ENCODE results near the gene CNKSR2. TPM values are rescaled to one million over a fixed set of nuclear protein-coding genes. Genes with fewer than 3 reads are reported as not detected.
"Not testable (repeated sequence)": the region's sequence is repeated elsewhere in the genome, so short reads cannot be mapped to it uniquely, and the experiment has no call there.

The CNKSR2 gene
- total RNA-seq, 2 experiments from 2014 or later: 9.0 to 9.6 TPM

DNA sequence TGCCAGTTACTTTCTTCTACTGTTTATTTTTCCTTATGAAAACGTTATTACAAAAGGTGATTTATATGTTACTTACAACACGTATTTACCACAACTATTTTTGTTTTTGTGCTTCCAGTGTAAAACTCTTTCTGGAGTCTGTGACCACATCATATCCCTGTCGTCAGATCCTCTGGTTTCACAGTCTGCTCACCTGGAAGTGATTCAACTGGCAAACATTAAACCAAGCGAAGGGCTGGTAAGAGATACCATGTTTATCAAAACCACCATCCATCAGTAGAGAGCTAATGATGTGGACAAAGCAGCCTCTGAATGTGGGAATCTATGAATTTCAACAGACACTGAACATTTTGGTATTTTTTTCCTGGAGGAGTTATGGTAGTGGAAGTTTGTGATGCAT, 116.1 kb downstream of the CNKSR2 start:
- H3K27ac Mint-ChIP-seq: no peak overlapping the region
- no peaks in the 10 kb centered on the region for H3K27me3 Mint-ChIP-seq
- H3K9me3 Mint-ChIP-seq: no peaks in the 10 kb centered on the region
- H3K4me3 Mint-ChIP-seq: no peak overlapping the region
- H3K36me3 Mint-ChIP-seq: no peaks in the 10 kb centered on the region
- no peak for DNase-seq
- H3K4me1 Mint-ChIP-seq: no peaks in the 10 kb centered on the region

DNA sequence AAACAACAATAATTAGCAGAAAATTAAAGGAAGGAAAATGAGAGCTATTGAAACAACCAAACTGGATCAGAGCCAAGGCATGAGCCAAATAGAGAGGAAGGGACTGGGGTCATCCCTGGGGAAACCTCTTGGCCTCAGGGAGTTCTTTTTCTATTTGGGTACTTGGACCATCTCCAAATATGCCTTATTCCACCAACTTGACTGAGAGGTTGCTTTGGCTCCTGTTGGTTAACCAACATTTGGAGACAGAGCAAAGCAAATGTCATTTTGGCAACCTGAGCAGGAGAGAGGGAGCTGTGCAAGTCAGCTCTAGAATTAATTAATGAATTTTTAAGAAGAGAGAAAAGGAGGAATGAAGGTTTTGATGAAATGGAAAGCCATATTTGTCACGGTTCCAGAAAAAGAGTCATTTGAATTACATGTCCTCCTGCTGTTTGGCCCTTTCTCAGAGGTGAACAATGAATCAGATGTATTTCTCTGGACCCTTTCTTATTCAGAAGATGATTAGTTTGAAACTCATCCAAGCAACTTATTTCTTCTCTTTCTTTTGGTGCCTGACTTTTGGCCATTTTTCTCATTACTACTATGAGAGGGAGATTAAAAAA, 119.1 kb downstream of the CNKSR2 start:
- Mint-ChIP-seq H3K9me3 (no peaks in the 10 kb centered on the region), H3K4me1 (no peaks in the 10 kb centered on the region), H3K27ac (no peak overlapping the region), H3K36me3 (no peaks in the 10 kb centered on the region), H3K4me3 (no peak overlapping the region), H3K27me3 (no peaks in the 10 kb centered on the region)
- no peak for DNase-seq

DNA sequence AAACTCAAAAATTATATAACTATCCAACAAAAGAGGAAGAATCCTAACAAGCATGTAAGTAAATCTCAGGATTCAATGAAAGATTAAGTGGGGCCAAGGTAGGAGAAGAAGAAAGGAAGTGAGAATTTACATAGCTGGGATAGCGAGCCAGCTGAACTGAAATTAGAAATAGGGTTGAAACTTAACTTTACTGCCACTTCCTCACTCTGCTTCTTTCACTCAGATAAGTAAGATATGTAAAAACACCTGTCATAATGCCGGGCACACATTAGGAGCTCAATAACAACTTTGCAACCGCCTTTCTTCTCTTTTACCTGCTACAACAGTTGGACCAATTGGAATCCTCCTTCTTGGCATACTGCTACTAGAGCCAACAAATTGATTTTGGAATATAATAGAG, 129.4 kb downstream of the CNKSR2 start:
- Mint-ChIP-seq H3K27me3 (no peaks in the 10 kb centered on the region), H3K27ac (no peak overlapping the region), H3K36me3 (peaks cover 4% of the 10 kb centered on the region), H3K4me3 (no peak overlapping the region), H3K4me1 (peaks cover 4% of the 10 kb centered on the region), H3K9me3 (no peaks in the 10 kb centered on the region)
- DNase-seq: no peak

DNA sequence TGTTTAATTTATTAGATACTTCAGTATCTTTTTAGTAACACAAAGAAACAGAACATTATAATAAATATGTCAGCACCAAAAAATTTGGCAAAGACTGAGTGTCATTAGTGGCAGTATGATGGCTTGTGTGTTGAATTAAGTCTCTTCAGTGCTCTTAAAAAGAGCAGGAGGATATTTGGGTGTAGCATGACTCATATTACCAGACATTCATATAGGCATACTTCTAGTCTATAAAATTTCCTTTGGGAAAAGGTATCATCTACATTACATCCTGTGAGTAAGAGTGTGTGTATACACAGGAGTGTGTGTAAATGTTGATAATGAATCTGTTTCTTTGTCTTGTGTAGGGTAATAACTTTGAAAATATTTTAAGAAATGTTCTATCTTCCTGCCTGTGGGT, 135.7 kb downstream of the CNKSR2 start:
- Mint-ChIP-seq H3K4me1 (peaks cover 2% of the 10 kb centered on the region), H3K27ac (no peak overlapping the region), H3K4me3 (no peak overlapping the region), H3K9me3 (no peaks in the 10 kb centered on the region), H3K27me3 (no peaks in the 10 kb centered on the region), H3K36me3 (peaks cover 4% of the 10 kb centered on the region)
- no peak for DNase-seq

DNA sequence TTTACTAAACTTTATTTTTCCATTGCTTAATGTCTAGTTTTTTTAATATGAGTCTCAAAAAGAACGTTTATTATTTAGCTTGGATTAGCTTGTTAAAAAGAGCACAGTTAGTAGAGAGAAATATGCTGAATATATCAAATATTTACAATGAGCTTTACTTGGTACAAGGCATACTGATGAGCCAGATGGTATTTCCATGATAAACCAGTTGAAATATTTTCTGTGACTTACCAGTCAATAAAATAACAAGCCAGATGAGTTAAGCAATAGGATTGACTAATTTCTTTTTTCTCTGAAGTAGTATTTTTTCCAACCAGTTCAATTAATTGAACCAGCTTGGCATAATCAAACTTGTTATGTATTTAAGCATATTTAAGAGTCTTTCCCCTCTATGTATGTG, 149.8 kb downstream of the CNKSR2 start:
- no peaks in the 10 kb centered on the region for H3K4me1 Mint-ChIP-seq
- H3K4me3 Mint-ChIP-seq: no peak overlapping the region
- H3K36me3 Mint-ChIP-seq: no peaks in the 10 kb centered on the region
- DNase-seq: no peak
- no peaks in the 10 kb centered on the region for H3K27me3 Mint-ChIP-seq
- no peaks in the 10 kb centered on the region for H3K9me3 Mint-ChIP-seq
- H3K27ac Mint-ChIP-seq: no peak overlapping the region

DNA sequence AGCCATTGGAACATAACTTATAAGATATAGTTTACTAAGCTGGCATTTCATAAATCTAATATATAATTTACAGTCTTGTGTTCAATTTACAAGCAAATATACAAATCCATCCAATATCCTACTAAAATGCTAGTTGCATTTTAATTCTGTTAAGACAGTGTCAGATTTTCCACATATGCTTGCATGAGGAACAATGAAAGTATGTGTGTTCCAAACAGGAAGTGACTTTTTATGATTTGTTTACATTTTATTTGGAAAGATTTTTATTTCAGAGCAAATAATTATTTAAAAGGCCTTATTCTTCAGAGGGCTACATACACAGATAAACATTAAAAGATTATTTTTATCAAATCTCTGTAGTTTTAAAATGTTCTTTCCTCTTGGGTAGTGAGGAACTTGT, 153.9 kb downstream of the CNKSR2 start:
- Mint-ChIP-seq H3K9me3 (no peaks in the 10 kb centered on the region), H3K27me3 (no peaks in the 10 kb centered on the region), H3K4me1 (no peaks in the 10 kb centered on the region), H3K36me3 (peaks cover 2% of the 10 kb centered on the region), H3K4me3 (no peak overlapping the region), H3K27ac (no peak overlapping the region)
- no peak for DNase-seq

DNA sequence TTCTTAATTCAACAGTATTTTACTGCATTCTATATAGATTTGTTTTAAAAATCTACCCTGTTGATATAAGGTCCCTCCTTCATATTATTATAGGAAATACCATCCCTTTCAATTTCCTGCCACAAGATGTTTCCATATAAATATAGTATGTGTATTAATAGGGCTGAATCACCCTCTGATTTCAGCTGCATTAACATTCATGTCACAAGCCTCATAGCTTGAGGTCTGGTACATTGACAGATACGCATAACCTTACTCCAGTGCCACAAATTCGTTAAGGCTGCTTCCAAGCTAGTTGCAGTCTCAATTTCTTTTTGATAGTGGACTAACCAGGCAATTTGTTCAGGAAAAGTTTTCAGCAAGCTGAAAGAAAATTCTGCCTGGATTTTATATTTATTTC, 155.6 kb downstream of the CNKSR2 start:
- H3K9me3 Mint-ChIP-seq: peaks cover 1% of the 10 kb centered on the region
- H3K27me3 Mint-ChIP-seq: no peaks in the 10 kb centered on the region
- H3K36me3 Mint-ChIP-seq: peaks cover 9% of the 10 kb centered on the region
- no peaks in the 10 kb centered on the region for H3K4me1 Mint-ChIP-seq
- H3K27ac Mint-ChIP-seq: no peak overlapping the region
- no peak for DNase-seq
- no peak overlapping the region for H3K4me3 Mint-ChIP-seq

DNA sequence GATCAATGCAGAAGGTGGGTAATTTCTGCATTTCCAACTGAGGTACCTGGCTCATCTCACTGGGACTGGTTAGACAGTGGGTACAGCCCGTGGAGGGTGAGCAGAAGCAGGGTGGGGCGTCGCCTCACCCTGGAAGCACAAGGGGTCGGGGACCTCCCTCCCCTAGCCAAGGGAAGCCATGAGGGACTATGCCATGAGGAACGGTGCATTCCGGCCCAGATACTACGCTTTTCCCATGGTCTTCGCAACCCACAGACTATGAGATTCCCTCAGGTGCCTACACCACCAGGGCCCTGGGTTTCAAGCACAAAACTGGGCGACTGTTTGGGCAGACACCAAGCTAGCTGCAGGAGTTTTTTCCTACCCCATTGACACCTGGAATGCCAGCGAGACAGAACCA, 170.4 kb downstream of the CNKSR2 start:
- not testable (repeated sequence) for H3K4me3 Mint-ChIP-seq, H3K27ac Mint-ChIP-seq, H3K36me3 Mint-ChIP-seq, H3K4me1 Mint-ChIP-seq, H3K9me3 Mint-ChIP-seq, DNase-seq, H3K27me3 Mint-ChIP-seq

DNA sequence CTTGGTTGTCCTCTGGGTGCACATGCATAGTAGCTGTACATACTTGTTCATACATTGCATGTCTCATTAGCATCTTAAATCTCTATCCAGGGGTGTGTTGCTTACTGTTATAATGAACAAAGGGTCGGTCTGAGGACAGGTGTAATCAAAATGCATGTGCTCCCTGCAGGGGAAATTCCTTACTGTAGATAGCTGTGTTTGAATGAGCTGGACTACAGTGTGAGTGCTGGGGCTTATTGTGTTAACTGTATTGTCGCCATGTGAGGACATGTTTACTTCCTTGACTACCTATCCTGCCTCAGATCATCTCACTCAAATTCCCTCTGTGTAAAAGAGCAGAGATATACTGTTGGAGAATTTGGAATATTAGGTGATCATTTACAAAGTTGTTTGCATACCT, 185.2 kb downstream of the CNKSR2 start:
- no peak for DNase-seq
- H3K4me3 Mint-ChIP-seq: no peak overlapping the region
- H3K27ac Mint-ChIP-seq: no peak overlapping the region
- H3K36me3 Mint-ChIP-seq: peaks cover 13% of the 10 kb centered on the region
- H3K4me1 Mint-ChIP-seq: peaks cover 6% of the 10 kb centered on the region
- peaks cover 2% of the 10 kb centered on the region for H3K9me3 Mint-ChIP-seq
- H3K27me3 Mint-ChIP-seq: no peaks in the 10 kb centered on the region

DNA sequence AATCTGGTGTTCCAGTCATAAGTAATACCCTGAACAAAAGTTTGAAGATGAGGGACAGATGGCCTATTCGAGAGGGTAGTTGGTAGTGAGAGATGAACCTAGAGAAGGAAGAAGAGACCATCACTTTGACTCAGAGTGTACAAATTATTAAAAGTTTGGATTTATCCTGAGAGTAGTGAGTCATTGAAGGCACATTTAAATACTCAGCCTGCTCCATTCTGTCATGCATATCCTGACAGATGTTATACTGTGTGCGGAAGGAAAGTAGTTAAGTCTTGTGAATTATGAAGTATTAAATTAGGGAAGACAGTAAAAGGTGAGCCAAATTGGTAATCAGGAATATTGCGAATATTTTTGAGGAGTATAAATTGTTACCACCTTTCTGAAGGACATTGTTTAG, 190.8 kb downstream of the CNKSR2 start:
- Mint-ChIP-seq H3K4me3 (no peak overlapping the region), H3K27me3 (no peaks in the 10 kb centered on the region), H3K9me3 (no peaks in the 10 kb centered on the region), H3K27ac (no peak overlapping the region), H3K36me3 (peaks cover 22% of the 10 kb centered on the region), H3K4me1 (no peaks in the 10 kb centered on the region)
- DNase-seq: no peak

DNA sequence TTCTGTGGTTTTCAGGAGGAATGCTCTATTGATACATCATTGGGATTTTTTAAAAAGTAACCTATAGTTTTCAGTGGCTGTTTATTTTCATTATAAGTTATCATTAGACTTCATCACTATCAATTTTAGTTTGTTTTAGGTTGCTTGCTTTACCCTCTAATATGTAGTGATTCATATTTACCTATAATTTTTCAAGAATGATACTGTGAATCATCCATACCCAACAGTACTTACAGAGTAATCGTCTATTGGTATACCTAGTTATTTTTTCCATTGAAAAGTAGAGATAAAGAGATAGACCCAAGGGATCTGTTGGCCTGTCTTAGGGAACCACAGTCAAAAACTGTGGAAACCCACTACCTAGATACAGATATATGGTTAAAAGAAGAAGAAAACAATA, 200.6 kb downstream of the CNKSR2 start:
- no peak overlapping the region for H3K4me3 Mint-ChIP-seq

DNA sequence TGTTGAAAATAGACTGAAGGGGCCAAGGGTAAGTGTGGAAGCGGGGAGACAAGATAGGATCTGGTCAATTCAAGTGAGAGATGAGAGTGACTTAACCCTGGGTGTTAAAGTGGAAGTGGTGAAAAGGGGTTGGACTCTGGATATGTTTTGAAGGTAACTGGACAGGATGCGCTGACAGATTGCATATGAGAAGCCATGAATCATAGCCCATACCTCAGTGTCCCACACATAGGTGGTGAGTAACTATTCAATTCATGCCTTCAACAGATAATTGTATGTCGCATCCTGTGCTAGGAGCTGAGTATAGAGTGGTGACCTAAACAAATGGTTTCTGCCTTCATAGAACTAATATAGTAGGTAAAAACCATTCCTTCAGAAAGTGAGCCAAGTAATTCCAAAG, 207.3 kb downstream of the CNKSR2 start:
- DNase-seq: no peak
- Mint-ChIP-seq H3K4me1 (no peaks in the 10 kb centered on the region), H3K36me3 (peaks cover 12% of the 10 kb centered on the region), H3K9me3 (peaks cover 4% of the 10 kb centered on the region), H3K4me3 (no peak overlapping the region), H3K27ac (no peak overlapping the region), H3K27me3 (no peaks in the 10 kb centered on the region)

More for the DNA sequence above, 200.6 kb downstream of the CNKSR2 start:
- Mint-ChIP-seq H3K4me1 (peaks cover 4% of the 10 kb centered on the region), H3K9me3 (no peaks in the 10 kb centered on the region), H3K27me3 (no peaks in the 10 kb centered on the region), H3K27ac (no peak overlapping the region), H3K36me3 (peaks cover 40% of the 10 kb centered on the region)
- no peak for DNase-seq

DNA sequence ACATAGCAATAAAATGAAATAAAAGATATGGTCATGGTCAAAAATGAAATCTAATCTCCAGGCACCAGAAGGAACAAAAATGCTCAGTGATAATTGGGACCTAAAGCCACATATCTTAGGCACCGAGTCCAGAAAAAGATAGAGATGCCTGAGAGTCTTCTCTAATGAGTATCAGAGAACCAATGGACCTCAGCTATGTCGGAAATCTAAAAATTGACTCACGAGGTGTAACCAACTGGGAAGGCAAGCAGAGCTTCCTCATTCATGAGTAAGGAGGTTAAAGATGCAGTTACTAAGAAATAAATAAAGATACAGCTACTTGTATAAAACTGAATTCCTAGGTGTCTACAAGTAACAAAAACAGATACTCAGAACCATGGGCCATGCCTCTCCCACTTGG, 211.8 kb downstream of the CNKSR2 start:
- Mint-ChIP-seq H3K27me3 (no peaks in the 10 kb centered on the region), H3K36me3 (peaks cover 21% of the 10 kb centered on the region), H3K27ac (no peak overlapping the region), H3K9me3 (peaks cover 9% of the 10 kb centered on the region), H3K4me3 (no peak overlapping the region), H3K4me1 (peaks cover 13% of the 10 kb centered on the region)
- DNase-seq: no peak

DNA sequence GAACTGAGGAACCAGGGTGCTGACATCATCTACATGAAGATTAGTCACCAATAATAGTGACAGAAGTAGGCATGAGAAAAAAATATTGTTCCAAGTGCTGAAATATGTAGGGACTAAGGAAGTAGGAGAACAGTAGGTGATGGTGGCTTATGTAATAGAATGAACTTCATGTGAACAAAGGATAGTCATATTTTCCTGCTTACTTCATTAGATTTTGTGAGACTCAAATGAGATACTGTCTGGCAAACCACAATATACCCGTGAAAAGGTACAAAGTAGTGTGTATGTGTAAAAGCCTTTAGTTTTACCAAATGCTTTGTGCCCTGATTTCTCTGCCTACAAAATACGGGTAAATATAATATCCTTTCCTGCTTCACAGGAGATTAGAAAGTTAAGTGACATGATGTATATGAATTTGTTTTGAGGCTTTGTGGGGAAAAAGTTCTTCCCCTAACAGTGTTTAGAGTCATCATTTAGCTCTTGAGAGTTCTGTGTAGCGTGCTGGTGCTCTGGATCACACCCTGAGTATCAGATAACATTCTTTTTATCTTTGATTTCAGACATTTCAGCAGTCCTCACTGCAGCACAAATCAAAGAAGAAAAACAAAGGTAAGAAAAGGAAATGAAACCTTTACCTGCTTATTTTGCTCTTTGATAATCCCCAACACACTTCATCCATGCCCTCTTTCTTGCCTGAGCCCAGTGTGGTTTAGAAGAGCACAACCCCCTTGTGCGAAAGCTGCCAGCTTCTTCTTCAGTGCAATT, 216.0 kb downstream of the CNKSR2 start:
- Mint-ChIP-seq H3K27me3 (no peaks in the 10 kb centered on the region), H3K4me1 (peaks cover 13% of the 10 kb centered on the region), H3K4me3 (no peak overlapping the region), H3K9me3 (peaks cover 6% of the 10 kb centered on the region), H3K27ac (peak overlapping the region; percentile 69), H3K36me3 (peaks cover 23% of the 10 kb centered on the region)
- no peak for DNase-seq

DNA sequence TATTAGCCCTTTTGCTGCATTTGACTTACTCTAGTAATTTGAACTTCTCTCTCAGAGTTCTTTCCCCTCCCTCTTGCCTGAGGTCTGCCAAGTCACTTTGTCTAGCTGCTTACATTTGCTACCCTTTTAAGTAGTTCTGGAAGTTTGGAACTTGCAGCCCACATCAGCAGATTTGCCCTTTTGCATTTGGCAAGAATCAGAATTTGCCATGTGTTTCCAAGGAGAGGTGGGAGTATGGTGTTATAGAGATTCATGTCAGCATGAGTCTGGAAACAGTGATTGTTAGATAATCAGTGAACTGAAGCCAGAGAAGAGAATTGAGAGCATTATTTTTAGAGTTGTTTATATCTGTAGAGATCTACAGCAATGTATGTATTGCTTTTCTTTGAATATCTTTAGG, 231.8 kb downstream of the CNKSR2 start:
- Mint-ChIP-seq H3K4me3 (no peak overlapping the region), H3K27ac (no peak overlapping the region), H3K36me3 (peaks cover 3% of the 10 kb centered on the region), H3K9me3 (no peaks in the 10 kb centered on the region), H3K27me3 (no peaks in the 10 kb centered on the region), H3K4me1 (no peaks in the 10 kb centered on the region)
- DNase-seq: no peak

DNA sequence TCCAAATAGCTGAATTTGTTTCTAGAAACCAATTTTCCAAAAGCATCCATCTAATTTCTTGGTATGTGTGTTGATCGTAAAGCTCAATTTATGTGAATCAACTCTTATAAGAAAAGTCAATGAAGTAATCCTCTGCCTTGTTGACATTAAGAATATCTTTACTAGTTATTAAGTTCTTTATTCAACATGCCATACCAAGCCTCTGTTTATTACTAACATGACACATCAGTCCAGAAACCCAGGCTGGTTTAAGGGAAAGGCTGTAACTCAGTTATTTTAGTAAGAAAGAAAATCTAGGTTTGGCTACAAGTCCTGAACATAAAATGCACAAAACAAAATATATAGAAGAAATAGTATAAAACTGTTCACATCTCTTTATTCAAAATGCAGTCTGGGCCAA, 235.9 kb downstream of the CNKSR2 start:
- H3K4me1 Mint-ChIP-seq: no peaks in the 10 kb centered on the region
- H3K36me3 Mint-ChIP-seq: peaks cover 3% of the 10 kb centered on the region
- no peaks in the 10 kb centered on the region for H3K27me3 Mint-ChIP-seq
- no peak overlapping the region for H3K27ac Mint-ChIP-seq
- no peak overlapping the region for H3K4me3 Mint-ChIP-seq
- DNase-seq: no peak
- H3K9me3 Mint-ChIP-seq: no peaks in the 10 kb centered on the region

Measured in activated naive CD8-positive, alpha-beta T cell treated with anti-CD3 and anti-CD28 coated beads for 36 hours (primary cell).